Motor neuron (in vitro differentiated cells): Measurements from ENCODE around the gene CCSAP. TPM values are rescaled to one million over a fixed set of nuclear protein-coding genes. Genes with fewer than 3 reads are reported as not detected.
A peak's percentile ranks its signal among the peaks of the same experiment; 100 is the strongest.

Experiments
- ATAC-seq, 8 experiments: fragments of 200-7000 bp; cut with Tn5 transposase; replicated peaks in 6 of 8; 2 replicates each; pipeline ENCODE4 v1.8.0; 2021; ENCODE audit warnings: mild to moderate bottlenecking in 8 of 8, moderate library complexity in 8 of 8
- H3K27ac ChIP-seq, 2 donors: fragments of 250-450 bp; sonication (Bioruptor Pico); 2 replicates each; pipeline ENCODE4 v1.9.0; 2021; ENCODE audit warnings: antibody characterized with exemption in 2 of 2, mild to moderate bottlenecking in 2 of 2, moderate library complexity in 1 of 2
- H3K4me1 ChIP-seq, 2 donors: fragments of 250-450 bp; sonication (Bioruptor Pico); replicated peaks in 1 of 2; 2 replicates each; pipeline ENCODE4 v1.6.1; 2021; ENCODE audit warnings: antibody characterized with exemption in 2 of 2, mild to moderate bottlenecking in 2 of 2, moderate library complexity in 1 of 2
- H3K4me3 ChIP-seq, 5 donors: fragments of 250-450 bp; sonication (Bioruptor Pico); 2 replicates each; pipeline ENCODE4 v1.9.0; 2021; ENCODE audit warnings: antibody characterized with exemption in 5 of 5, mild to moderate bottlenecking in 5 of 5, moderate library complexity in 4 of 5
- WGBS, 10 experiments: fragments of 450-650 bp; shearing (Covaris generic); methylation state at CpG; one replicate each; pipeline ENCODE4 v1.0.0; 2022; 5-methylcytosine and 5-hydroxymethylcytosine counted together
- in situ Hi-C, 9 experiments: fragments of 400-800 bp; cut with MboI; loops; one replicate each; pipeline ENCODE4 v1.15.0; 2021; ENCODE audit warnings: low sequenced_read_pairs in 9 of 9, low pct_unique_long_range_greater_than_20kb in 2 of 9; ENCODE audit not compliant: unreplicated experiment in 9 of 9
- total RNA-seq, 8 experiments: library from RNA; unstranded; fragments of 300-600 nt; gene quantifications; 2 replicates each; pipeline versions ENCODE4 v1.2.3 to v1.2.4, GENCODE V29; 2022

CCSAP gene
- total RNA-seq, 8 experiments from 2014 or later, result 1.5 to 29.5 (median 18.1) TPM

- H3K27ac ChIP-seq, result no peak overlapping the region
- H3K4me1 ChIP-seq, result no peaks in the 10 kb centered on the region
- no peak overlapping the region for H3K4me3 ChIP-seq
- no peak for ATAC-seq
- in situ Hi-C loops, result no loop called here
Observed at GRCh38 chr1:229354226-229354625, 11.4 kb upstream of the CCSAP start.

GRCh38 chr1:229352975-229353374 is 10.1 kb upstream of the CCSAP start:
- ATAC-seq, result no peak
- H3K27ac ChIP-seq, result no peak overlapping the region
- in situ Hi-C loops, result no loop called here
- no peak overlapping the region for H3K4me3 ChIP-seq
- H3K4me1 ChIP-seq, result no peaks in the 10 kb centered on the region
- WGBS, 10 experiments, result 8 to 100% (median 86%) methylated on average over 1 to 2 of the region's 2 CpGs

- Histone ChIP-seq H3K4me3 (no peak overlapping the region), H3K27ac (no peak overlapping the region), H3K4me1 (no peaks in the 10 kb centered on the region)
- 48 to 88% (median 84%) methylated on average over 2 to 8 of the region's 8 CpGs for WGBS, 10 experiments
- in situ Hi-C loops, result no loop called here
- no peak for ATAC-seq
Observed at GRCh38 chr1:229349463-229350385, 6.9 kb upstream of the CCSAP start.

GRCh38 chr1:229347528-229347927 is 4.7 kb upstream of the CCSAP start:
- WGBS, 10 experiments, result 0 to 100% (median 68%) methylated on average over 1 to 3 of the region's 3 CpGs; no CpG with 5 or more reads in 2 of the 10 experiments
- no peak overlapping the region for H3K4me3 ChIP-seq
- no peak overlapping the region for H3K27ac ChIP-seq
- in situ Hi-C loops, result no loop called here
- ATAC-seq, result no peak
- H3K4me1 ChIP-seq, result peaks cover 0 to 5% of the 10 kb centered on the region in 2 donors

- WGBS, 10 experiments, result 19 to 100% (median 87%) methylated on average over 1 to 8 of the region's 8 CpGs; no CpG with 5 or more reads in 2 of the 10 experiments
- Histone ChIP-seq H3K27ac (no peak overlapping the region), H3K4me3 (no peak overlapping the region), H3K4me1 (peaks cover 7 to 9% of the 10 kb centered on the region in 2 donors)
- in situ Hi-C loops, result no loop called here
- no peak for ATAC-seq
Observed at GRCh38 chr1:229344937-229345684, 2.3 kb upstream of the CCSAP start.

GRCh38 chr1:229344139-229344538 is 1.3 kb upstream of the CCSAP start:
- in situ Hi-C loops, result no loop called here
- Histone ChIP-seq H3K4me1 (peaks cover 9 to 15% of the 10 kb centered on the region in 2 donors), H3K4me3 (no peak overlapping the region), H3K27ac (no peak overlapping the region)
- 47 to 92% (median 87%) methylated on average over 3 to 16 of the region's 16 CpGs; no CpG with 5 or more reads in 2 of the 10 experiments for WGBS, 10 experiments
- ATAC-seq, result no peak

- peak; percentile 81 to 87 (median 83) for ATAC-seq
- Histone ChIP-seq H3K4me3 (peak overlapping the region; percentile 63 to 86 (median 81)), H3K4me1 (peaks cover 9 to 15% of the 10 kb centered on the region in 2 donors), H3K27ac (peak overlapping the region; percentile 79 to 90)
- in situ Hi-C loops, result no loop called here
- 0 to 1% (median 0%) methylated on average over 1 to 65 of the region's 103 CpGs; no CpG with 5 or more reads in 3 of the 10 experiments for WGBS, 10 experiments
Observed at GRCh38 chr1:229341774-229342655, 832 bp downstream of the CCSAP start.

- Histone ChIP-seq H3K4me3 (peak overlapping the region; percentile 63 to 86 (median 81)), H3K4me1 (peaks cover 9 to 15% of the 10 kb centered on the region in 2 donors), H3K27ac (no peak overlapping the region)
- no peak for ATAC-seq
- in situ Hi-C loops, result no loop called here
- WGBS, 10 experiments, result 67 to 96% (median 75%) methylated on average over 1 to 6 of the region's 6 CpGs; no CpG with 5 or more reads in 2 of the 10 experiments
Observed at GRCh38 chr1:229340496-229340895, 2.4 kb downstream of the CCSAP start.

GRCh38 chr1:229339520-229339919 is 3.3 kb downstream of the CCSAP start:
- ATAC-seq, result no peak
- H3K4me3 ChIP-seq, result peak overlapping the region in 1 of 5 donors; percentile 75

GRCh38 chr1:229339086-229339485 is 3.8 kb downstream of the CCSAP start:
- Histone ChIP-seq H3K27ac (no peak overlapping the region), H3K4me1 (peaks cover 9 to 15% of the 10 kb centered on the region in 2 donors), H3K4me3 (no peak overlapping the region)
- no peak for ATAC-seq
- in situ Hi-C loops, result no loop called here
- 71 to 100% (median 93%) methylated on average over 2 to 4 of the region's 4 CpGs for WGBS, 10 experiments

More at GRCh38 chr1:229339520-229339919, 3.3 kb downstream of the CCSAP start:
- in situ Hi-C loops, result no loop called here
- H3K4me1 ChIP-seq, result peaks cover 9 to 15% of the 10 kb centered on the region in 2 donors
- H3K27ac ChIP-seq, result no peak overlapping the region
- WGBS, 10 experiments, result 84 to 100% (median 100%) methylated on average over 1 to 3 of the region's 3 CpGs

- WGBS, 10 experiments, result 60 to 92% (median 76%) methylated on average over 1 to 3 of the region's 3 CpGs; no CpG with 5 or more reads in 2 of the 10 experiments
- Histone ChIP-seq H3K4me1 (peaks cover 9 to 10% of the 10 kb centered on the region in 2 donors), H3K4me3 (no peak overlapping the region), H3K27ac (no peak overlapping the region)
- ATAC-seq, result no peak
- in situ Hi-C loops, result no loop called here
Observed at GRCh38 chr1:229336345-229336744, 6.5 kb downstream of the CCSAP start.

GRCh38 chr1:229334716-229335115 is 8.1 kb downstream of the CCSAP start:
- Histone ChIP-seq H3K4me1 (peaks cover 0 to 4% of the 10 kb centered on the region in 2 donors), H3K27ac (no peak overlapping the region), H3K4me3 (no peak overlapping the region)
- WGBS, 10 experiments, result 79 to 100% (median 100%) methylated on average over 1 to 2 of the region's 2 CpGs; no CpG with 5 or more reads in 3 of the 10 experiments
- in situ Hi-C loops, result no loop called here
- ATAC-seq, result no peak
